Subcutaneous adipose tissue (tissue), 4 donors: ENCODE data around the gene UNC5A. TPM values are rescaled to one million over a fixed set of nuclear protein-coding genes. Genes with fewer than 3 reads are reported as not detected.

Experiments
- total RNA-seq, 4 donors: library from RNA; depleted of rRNA; stranded (reverse); fragments of >200 nt; gene quantifications; one replicate each; pipeline ENCODE4 v1.1.0, GENCODE V29; 2016
- TF ChIP-seq, protein P1 (sequence below): fragments of 450-650 bp; IDR thresholded peaks from one replicate; pipeline ENCODE4 v1.5.1; 2016; ENCODE audit warnings: low read depth, mild to moderate bottlenecking, control low read depth, antibody characterized with exemption, moderate library complexity

Gene UNC5A
- total RNA-seq, 4 donors from 2014 or later = 0.17 to 0.19 TPM; not detected in 2

DNA sequence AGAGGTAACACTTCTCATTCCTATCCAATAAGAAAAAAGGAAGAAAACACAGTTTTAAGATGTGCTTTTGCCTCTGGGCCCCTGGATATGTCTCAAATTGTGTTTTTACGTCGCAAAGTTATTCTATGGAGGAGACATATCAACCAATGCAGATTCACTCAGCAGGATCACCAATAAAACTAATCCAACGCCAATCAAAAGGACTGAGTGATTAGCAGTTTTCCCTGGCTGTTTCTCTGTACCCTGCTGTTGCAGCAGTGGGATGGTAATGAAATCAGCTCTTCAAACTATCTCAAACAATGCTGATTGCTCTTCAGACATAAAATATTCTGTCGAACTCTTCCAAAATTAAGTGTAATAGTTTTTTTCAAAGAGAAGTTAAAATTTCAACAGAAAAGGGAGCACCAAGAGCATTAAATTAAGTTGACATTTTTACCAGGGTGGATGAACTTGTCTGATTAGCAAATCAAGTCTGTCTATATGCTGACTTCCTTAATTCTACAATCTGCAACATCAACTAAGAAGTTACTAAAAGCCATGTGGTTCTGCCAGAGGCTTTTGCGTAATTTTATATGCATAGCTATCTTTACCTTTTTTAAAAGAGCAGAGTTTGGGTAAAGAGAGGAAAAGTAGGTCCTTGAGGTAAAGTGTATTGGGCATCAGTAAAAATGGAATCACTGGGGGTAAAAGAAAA is 98.5 kb downstream of the UNC5A start:
- TF ChIP-seq, protein P1, sequence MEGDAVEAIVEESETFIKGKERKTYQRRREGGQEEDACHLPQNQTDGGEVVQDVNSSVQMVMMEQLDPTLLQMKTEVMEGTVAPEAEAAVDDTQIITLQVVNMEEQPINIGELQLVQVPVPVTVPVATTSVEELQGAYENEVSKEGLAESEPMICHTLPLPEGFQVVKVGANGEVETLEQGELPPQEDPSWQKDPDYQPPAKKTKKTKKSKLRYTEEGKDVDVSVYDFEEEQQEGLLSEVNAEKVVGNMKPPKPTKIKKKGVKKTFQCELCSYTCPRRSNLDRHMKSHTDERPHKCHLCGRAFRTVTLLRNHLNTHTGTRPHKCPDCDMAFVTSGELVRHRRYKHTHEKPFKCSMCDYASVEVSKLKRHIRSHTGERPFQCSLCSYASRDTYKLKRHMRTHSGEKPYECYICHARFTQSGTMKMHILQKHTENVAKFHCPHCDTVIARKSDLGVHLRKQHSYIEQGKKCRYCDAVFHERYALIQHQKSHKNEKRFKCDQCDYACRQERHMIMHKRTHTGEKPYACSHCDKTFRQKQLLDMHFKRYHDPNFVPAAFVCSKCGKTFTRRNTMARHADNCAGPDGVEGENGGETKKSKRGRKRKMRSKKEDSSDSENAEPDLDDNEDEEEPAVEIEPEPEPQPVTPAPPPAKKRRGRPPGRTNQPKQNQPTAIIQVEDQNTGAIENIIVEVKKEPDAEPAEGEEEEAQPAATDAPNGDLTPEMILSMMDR = no peak

DNA sequence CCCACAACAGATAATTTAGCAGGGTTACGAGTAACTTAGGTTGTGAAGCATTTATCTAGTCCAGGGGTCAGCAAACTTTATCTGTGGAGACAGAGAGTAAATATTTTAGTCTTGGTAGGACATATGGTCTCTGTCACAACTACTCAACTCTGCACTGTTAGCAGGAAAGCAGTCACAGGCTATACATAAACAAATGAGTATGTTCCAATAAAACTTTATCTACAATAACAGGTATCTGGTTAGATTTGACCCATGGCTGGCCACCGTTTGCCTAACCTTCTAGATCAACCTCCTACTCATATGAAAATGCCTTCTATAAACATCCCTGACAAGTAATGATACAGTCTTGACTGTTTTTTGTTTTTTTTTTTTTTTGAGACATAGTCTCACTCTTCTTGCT is 101.8 kb downstream of the UNC5A start:
- TF ChIP-seq, protein P1 = no peak

DNA sequence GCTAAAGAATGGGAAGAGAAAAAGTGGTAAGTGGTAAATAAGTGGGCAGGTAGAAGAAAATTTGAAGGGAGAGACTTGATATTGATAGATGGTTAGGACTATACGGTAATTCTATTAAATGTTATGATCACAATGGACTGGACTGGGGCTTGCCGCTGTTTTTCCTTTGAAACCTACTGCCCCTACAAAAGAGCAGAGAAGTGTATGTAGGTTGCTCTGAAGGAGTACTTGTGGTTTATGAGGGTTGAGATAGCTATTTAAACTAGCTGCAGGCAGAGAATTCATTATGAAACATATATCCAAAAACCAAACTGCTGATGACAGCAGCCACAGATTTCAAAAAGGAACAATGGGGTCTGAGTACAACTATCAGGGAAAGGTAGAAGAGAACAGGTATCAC is 105.5 kb downstream of the UNC5A start:
- TF ChIP-seq, protein P1 = no peak

DNA sequence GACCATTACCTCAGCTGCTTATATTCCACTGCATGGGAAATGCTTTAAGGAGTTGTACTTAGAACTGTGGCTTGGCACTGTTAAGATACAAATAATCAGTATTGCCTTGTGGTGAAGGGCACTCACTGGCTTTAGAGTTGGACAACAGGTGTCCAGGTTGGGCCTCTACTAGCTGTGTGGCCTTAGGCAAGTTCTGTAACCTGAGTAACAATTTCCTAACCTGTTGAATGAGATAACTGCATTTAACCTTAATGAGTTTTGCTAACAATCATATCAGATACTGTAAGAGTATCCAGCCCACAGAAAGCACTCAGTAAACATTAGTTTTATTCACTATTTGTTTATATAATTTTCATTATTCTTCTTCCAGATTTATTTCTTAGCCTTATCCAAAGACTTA is 106.0 kb downstream of the UNC5A start:
- TF ChIP-seq, protein P1 = no peak

DNA sequence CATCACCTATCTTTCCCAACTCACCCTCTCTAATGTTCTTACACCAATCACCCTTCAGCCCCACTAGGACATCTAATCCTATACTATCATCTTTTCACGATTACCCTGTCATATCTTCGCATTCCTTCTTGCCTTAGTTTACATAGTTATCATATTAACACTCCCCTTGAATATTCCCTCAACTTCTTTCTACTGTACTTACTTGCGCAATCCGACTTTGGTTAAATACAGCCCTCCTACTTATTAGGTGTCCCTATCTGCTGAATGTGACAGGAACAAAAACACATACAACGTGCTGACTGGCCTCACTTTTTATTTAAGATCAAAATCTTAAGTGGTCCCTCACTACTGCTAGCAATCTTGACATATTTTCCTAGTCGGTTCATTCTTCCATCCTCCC is 108.3 kb downstream of the UNC5A start:
- TF ChIP-seq, protein P1 = no peak

DNA sequence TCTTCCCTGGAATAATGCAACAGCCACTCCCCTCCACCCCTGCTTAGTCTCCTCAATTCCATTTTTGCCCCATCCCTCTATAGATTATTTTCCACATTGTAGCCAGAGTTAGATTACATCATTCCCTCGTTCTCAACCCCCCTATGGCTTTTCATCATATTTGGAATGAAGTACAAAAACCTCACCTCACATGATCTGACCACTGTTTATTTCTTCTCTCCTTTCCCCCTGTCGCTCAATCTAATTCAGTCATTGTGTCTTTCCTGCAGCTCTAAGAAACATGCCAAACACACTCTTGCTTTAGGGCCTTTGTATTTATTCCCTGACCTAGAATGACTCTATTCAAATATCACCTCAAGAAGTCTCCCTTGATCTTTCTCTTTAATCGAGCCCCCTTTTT is 111.4 kb downstream of the UNC5A start:
- TF ChIP-seq, protein P1 = no peak

DNA sequence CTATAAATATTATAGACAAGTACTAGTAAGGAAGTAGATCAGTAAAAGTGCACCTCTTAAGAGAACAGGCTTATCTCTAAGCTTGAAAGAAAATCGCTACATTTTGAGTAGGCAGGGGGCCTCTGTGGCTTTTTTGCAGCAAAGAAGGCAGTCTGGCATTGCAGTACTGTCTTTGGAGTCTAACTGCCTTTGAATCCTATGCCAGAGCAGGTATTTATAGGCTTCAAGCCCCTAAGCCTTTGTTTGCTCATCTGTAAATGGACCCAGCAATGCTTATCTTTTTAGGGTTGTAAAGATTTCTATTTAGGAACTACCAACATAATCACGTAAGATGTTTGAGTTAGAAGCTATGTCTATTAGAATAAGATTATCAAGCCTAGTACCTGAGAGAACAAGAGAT is 112.5 kb downstream of the UNC5A start:
- TF ChIP-seq, protein P1 = no peak
